GM19438 (cell line): ENCODE measurements around the gene RNF227.
"Not testable (repeated sequence)": the region's sequence is repeated elsewhere in the genome, so short reads cannot be mapped to it uniquely, and the experiment has no call there.

Experiments used
- ATAC-seq: cut with Tn5 transposase; IDR thresholded peaks from one replicate; pipeline ENCODE4 v1.9.1; 2021; ENCODE audit warnings: low read depth; ENCODE audit not compliant: unreplicated experiment

The RNF227 gene

DNA sequence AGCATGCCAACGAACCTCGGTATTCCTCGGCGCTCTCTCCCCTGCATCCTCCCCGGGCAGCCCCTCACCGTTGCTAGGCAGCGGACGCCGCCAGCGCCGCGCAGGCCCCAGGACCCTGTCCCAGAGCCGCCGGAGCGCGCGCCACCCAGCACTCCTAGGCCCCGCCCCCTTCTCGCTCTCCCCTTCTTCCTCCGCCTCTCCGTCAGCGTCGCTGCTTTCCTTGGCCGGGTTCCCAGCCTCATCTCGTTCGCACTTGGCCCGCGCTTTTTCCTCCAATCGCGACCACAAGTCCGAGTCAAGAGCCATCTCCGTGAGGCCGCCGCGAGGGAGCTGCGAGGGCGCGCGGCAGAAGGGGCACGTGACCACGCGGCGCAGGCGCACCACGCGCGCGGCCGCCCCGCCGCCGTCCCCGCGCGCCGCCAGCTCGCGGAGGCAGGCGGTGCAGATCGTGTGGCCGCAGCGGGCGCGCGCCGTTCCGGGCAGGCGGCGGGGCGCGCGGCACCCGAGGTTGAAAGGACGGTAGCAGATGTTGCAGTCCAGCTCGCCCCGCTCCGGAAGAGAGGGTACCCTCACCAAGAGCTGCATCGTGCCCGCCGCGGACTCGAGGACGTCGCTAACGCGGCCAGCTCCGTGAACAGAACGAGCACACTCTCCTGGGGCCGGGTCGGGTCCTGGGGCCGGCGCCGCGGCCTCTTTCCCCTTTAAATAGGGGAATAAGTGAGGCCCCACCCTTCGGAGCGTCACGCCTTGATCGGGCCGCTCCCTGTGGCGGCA is at the start of gene RNF227:
TSS of gene RNF227 (minus strand) at position 679 of the 774 bp plus-strand sequence. CDS start at position 585, 94 bp downstream.
- peak; percentile 78 for ATAC-seq

DNA sequence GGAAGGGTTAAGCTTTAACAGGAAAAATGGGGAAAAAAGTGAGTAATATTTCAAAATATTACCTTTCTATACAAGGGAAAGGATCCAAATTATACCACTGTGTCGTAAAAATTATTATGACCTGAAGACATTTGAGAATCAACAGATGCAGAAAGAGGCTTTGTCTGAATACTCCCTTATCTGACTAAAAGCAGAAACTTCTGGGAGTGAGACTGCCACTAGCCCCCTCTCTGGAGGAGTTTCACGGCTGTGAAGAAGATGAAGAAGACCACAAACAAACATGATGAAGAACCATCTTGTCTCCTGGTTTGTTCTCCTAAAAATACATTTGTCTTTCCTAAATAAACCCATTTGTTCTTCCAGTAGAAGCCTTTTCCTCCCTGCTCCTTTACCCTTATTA is 45.3 kb upstream of the RNF227 start:
- ATAC-seq, result no peak

DNA sequence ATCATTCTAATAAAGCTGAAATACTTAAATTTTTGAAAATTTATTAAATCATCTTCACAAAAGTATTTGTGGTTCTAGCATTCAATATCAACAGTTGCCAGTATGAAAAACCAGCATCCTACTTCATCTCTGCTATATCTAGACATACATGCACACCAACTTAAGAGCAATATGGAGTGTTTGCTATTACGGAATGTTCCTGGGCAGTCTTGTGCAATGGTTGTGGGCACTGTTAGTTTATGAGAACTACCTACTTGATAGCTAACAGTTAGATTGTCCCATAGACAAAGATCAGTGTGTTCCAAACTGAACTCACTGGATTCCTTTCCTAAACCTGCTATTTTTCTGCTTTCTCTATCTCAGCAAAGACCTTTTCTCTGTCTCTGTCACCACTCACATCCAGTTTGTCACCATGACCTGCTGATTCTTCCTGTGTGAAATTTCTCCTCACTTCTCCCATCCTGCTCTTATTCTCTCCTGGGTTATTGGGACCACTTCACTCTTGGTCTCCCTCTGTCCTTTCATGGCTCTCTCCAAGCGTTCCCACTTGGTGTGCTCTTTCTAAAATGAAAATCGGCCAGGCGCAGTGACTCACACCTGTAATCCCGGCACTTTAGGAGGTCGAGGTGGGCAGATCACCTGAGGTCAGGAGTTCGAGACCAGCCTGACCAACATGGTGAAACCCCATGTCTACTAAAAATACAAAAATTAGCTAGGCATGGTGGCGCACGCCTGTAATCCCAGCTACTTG is 43.6 kb upstream of the RNF227 start:
- ATAC-seq, result no peak

DNA sequence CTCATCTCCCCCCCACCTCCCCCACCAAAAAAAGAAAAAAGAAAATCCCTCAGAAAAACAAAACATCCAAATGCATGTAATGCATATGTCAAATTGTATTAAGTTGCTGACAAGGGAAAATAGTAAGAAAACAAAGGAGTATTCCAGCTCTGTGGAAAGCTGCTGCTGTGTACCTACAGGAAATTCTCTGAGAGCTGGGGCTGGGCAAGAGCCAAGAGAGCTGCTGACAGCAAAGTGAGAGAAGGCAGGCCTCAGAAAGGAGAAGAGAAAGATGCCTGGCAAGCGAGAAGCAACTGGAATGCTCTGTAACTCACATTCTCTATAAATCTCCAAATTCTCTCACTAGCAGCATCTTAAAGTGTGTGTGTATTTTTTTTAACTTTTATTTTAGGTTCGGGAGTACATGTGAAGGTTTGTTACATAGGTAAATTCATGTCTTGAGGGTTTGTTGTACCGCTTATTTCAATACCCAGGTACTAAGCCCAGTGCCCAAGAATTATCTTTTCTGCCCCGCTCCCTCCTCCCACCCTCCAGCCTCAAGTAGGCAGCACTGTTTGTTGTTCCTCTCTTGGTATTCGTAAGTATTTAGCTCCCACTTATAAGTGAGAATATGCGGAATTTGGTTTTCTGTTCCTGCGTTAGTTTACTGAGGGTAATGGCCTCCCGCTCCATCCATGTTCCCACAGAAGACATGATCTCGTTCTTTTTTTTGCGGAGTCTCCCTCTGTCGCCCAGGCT is 40.3 kb upstream of the RNF227 start:
- ATAC-seq, result no peak

DNA sequence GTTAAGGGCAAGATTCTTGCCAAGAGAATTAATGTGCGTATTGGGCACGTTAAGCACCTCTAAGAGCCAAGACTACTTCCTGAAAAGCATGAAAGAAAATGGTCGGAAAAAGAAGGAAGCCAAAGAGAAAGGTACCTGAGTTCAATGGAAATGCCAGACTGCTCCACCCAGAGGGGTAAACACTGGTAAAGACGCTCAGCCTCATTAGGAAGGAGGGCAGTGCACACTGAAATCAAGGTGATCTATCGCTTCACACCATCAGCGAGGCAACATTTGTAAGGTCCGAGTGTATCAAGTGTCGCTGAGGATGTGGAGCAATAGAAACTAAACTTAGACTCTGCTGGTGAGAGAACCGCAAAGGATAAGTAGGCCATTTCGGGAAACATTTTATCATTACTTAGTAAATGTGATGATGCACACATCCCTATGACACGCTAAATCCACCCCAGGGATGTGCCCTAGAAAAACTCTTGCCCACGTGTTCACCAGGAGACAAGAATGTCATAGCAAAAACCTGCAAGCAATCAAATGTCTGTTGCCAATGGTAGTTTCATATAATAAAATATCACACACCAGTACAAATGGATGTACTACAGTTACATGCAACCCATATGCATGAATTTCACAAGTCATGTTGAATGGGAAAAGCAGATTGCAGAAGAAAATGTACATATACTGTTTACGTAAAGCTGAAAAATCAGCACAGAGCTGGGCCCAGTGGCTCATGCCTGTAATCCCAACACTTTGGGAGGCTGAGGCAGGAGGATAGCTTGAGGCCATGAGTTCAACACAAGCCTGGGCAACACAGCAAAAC is 39.5 kb upstream of the RNF227 start:
- no peak for ATAC-seq

DNA sequence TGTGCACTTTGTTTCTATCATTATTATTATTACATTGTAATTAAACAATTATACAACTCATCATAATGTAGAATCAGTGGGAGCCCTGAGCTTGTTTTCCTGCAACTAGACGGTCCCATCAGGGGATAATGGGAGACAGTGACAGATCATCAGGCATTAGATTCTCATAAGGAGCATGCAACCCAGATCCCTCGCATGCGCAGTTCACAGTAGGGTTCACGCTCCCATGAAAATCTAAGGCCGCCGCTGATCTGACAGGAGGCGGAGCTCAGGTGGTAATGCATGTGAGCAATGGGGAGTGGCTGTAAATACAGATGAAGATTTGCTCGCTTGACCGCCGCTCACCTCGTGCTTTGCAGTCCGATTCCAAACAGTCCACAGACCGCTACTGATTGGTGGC is 37.2 kb upstream of the RNF227 start:
- ATAC-seq, result not testable (repeated sequence)

DNA sequence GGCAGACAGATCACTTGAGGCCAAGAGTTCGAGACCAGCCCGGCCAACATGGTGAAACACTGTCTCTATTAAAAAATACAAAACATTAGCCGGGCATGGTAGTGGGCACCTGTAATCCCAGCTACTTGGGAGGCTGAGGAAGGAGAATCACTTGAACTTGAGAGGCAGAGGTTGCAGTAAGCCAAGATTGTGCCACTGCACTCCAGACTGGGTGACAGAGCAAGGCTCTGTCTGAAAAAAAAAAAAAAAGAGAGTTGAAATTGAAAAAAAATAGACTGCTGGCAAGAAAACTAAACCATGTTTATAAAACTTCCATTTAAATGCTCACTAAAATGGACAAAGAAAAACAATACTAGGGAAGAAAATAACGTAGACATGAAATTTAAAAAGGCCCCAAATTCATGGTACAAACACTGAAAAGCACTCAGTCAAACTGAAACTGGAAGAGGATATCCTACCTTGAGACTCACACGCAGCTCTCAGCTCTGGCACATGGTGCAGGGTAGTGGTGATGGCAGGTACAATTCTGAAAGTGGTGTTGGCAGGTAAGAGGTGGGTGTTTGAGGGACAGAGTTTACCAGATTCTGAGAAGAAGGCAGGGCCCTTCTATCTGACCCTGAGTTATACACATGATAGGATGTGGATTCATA is 35.2 kb upstream of the RNF227 start:
- no peak for ATAC-seq

DNA sequence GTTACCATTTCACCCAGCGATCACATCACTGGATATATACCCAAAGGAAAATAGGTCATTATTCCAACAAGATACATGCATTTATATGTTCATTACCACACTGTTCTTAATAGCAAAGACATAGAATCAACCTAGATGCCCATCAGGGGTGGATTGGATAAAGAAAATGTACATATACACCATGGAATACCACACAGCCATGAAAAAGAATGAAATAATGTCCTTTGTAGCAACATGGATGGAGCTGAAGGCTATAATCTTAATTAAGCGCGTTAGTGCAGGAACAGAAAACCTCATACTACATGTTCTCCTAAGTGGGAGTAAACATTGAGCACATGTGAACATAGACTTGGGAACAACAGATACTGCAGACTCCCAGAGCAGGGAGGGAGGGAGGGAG is 34.5 kb upstream of the RNF227 start:
- no peak for ATAC-seq

DNA sequence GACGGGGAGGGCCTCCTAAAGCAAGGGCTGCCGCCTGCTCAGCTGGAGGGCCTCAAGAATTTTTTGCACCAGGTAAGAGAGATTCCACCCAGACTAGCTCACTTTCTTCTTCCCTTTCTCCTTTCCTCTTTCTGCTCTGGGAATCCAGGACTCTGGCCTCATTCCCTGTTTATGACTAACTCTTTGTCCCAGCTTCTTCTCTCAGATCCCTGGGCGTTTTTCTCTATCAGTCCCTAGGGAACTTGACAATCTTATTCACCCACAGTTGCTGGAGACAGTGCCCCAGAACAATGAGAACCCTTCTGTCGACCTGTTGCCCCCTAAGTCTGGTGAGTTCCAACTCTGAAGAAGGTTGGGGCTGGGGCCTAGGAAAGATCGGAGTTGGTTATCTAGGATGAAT is 31.6 kb upstream of the RNF227 start:
- no peak for ATAC-seq

DNA sequence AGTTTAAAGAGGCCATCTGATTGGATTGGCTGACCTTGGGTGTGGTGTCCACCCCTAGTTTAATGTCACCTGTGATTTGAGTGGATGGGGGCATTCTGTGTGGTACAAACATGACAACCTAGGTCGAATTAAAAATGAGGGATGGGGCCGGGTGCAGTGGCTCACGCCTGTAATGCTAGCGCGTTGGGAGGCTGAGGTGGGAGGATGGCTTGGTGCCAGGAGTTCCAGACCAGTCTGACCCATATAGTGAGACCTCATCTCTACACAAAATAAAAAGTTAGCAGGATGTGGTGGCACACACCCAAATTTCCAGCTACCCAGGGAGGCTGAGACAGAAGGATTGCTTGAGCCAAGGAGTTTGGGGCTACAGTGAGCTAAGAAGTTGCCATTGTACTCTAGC is 30.4 kb upstream of the RNF227 start:
- ATAC-seq, result no peak

DNA sequence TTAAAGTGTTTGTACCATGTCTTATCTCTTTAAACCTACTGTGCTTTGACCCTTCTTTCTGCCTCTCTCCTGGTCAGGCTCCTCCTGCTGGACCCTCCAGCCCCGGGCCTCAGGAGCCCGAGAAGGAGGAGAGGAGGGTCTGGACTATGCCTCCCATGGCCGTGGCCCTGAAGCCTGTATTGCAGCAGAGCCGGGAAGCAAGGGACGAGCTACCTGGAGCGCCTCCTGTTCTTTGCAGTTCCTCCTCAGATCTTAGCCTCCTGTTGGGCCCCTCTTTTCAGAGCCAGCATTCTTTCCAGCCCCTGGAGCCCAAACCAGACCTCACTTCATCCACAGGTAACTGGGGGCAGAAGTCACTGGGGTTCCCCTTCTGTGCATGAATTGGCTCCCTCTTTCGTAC is 29.6 kb upstream of the RNF227 start:
- no peak for ATAC-seq

DNA sequence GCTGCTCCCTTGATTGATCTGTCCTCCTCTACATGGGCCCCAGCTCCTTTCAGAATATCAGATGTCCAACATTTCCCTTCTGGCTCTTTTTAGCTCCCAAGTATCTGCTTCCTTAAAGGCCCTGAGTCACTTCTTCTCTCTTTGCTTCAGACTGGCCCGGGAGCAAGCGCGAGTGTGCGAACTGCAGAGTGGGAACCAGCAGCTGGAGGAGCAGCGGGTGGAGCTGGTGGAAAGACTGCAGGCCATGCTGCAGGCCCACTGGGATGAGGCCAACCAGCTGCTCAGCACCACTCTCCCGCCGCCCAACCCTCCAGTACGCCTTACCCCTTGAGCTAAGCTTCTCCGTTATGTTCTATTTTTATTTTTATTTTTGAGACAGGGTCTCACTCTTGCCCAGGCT is 28.2 kb upstream of the RNF227 start:
- ATAC-seq, result no peak

DNA sequence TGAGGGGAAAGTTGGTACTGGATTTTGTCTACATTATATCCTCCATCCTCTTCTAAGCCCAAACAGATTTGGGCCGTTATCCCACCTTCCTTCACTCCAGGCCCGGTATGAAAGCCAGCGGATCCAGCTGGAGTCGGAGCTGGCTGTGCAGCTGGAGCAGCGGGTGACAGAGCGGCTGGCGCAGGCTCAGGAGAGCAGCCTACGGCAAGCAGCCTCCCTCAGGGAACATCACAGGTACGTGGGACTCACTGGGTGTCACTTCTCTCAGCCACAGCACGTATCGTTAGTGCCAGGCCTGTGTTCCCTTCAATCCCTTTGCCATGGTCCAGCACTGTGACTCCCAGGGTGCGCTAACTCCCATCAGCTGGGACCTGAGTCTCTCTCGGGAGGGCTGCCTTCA is 27.2 kb upstream of the RNF227 start:
- no peak for ATAC-seq

DNA sequence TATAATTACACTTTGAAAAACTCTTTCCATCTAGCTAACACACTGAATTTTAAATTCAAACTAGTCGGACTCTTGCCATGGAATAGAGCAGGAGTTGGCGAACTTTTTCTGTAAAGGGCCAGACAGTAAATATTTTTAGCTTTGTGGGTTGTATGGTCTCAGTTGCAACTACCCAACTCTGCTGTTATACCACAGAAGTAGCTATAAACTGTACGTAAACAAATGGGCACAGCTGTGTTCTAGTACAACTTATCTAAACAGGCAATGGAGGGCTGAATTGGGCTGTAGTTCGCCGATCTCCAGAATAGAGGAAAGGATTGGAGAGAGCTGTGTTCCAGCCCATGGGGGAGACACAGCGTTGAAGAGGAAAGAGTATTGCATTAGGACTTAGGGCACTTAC is 24.7 kb upstream of the RNF227 start:
- ATAC-seq, result no peak

DNA sequence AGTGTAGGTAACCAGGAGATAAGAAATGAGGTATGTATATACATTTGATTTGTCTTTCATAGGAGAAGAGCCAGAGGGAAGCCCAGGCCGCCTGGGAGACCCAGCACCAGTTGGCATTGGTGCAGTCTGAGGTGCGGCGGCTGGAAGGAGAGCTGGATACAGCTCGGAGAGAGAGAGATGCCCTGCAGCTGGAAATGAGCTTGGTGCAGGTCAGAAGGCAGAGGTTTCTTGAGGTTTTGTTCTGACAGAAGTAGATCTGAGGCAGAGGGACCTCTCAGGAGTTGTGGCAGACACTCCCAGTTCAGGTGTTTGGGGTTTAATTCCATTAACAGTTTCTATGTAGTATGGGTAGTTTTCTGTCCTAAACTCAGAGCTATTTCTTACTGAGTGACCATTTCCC is 23.9 kb upstream of the RNF227 start:
- ATAC-seq, result no peak

DNA sequence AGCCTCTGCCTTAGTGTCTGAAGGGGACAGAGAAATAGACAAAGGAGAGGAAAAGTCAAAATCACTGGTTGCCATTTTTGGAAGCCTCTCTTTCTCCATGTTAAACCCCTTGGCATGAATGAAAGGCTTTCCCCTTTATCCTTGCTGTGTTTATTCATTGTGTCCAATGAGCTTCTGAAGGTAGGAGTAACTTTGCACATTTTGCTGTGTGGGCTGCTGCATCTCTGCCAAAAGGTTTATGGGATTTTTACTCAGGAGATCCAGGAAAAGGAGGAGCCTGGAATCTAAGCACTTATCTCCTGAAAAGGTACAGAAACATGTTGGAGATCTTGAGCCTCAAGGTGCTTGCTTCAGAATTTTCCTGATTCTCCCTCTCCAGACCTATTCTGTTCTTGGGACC is 19.8 kb upstream of the RNF227 start:
- no peak for ATAC-seq

DNA sequence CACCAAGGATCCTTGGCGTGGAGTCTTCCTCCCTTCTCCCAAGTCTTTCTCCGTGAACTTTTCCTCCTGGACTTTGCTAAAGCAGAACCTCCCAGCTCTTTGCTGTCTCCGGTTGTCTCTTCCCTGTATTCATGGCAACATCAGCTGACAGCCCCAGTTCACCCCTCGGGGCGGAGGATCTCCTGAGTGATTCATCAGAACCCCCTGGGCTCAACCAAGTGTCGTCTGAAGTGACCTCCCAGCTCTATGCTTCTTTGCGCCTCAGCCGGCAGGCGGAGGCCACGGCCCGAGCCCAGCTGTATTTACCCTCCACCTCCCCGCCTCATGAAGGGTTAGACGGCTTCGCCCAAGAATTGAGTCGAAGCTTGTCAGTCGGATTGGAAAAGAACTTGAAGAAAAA is 16.9 kb upstream of the RNF227 start:
- ATAC-seq, result no peak

DNA sequence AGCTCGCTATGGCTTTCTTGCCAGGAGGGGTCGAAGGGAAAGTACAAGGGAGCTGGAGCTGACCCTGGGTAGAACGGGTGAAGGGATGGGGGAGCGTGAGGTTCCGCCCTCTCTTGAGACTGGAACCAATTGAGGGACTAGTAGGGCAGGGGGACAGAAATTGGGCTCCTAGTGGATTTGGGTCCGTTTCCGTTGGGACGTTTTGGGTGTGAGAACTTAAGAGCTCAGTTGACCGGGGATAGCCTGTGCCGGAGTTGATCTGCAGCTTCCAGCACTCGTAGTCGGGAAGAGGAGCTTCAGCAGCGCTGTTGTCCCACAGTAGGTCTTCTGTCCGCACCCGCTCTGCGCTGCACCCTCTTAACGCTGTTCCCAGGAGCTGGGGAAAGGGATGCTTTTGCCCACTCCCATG is 16.4 kb upstream of the RNF227 start:
- ATAC-seq, result no peak

DNA sequence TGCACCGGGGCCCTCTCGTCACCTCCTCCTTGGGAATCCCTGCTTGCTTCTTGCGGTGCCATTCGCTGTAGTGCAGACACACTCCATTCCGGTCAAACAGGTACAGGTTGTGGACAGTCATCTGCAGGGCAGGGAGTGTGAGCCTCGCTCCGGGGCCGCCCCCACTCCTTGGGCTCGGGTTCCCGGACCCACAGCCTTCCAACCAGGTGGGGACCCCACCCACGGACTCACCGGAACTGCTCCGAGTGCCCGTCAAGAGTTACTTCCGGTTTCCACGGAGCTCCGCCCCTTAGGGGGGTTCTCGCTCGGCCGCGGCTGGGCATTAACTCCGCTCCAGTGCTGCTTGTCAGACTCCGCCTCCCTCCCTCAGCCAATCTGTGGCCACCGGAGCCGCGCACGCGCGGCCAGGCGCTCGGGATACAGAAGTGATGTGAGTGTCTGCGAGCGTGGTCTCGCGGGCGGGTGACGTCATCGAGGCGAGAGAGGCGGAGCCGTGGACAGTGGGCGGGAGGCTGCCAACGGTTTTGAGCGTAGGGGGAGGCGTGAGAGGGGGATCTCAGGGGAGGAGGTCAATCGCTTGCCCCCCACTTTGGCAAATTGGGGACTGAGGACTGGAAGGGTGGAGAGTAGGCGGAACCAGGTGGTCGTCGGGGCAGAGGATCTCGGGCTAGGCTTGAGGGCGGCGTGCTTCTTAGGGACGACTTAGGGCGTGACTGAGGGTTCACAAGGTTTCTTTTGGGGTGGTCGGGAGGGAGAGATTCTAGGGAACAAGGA is 15.8 kb upstream of the RNF227 start, which contains the start of the genes CNTROB and TRAPPC1:
TSS of gene CNTROB (plus strand) at position 498 of the 774 bp plus-strand sequence. CDS start 874 bp downstream, outside the sequence.
TSS of gene TRAPPC1 (minus strand) at position 238 of the 774 bp plus-strand sequence. CDS start at position 121, 117 bp downstream.
- peak; percentile 90 for ATAC-seq
